CD8-positive, alpha-beta memory T cell (primary cell): ENCODE data around the gene IL22RA1. TPM values are rescaled to one million over a fixed set of nuclear protein-coding genes. Genes with fewer than 3 reads are reported as not detected.

Experiments
- CTCF ChIA-PET: fragments of 350-600 bp; sonication (Branson Sonifier 250); formaldehyde crosslinking; loops from one replicate; lab custom pipeline; 2021; ENCODE audit warnings: antibody characterized with exemption; lab: Charles Lee
- POLR2A ChIA-PET: fragments of 350-600 bp; sonication (Branson Sonifier 250); formaldehyde crosslinking; loops from one replicate; lab custom pipeline; 2021; ENCODE audit warnings: antibody characterized with exemption; lab: Charles Lee
- DNase-seq, 5 donors: peaks; one replicate each; pipeline versions ENCODE4 v3.0.0 to v3.0.0-alpha.2; 2020 to 2022; ENCODE audit warnings: mixed read lengths in 1 of 5
- H3K27ac ChIP-seq: one replicate; pipeline ENCODE4 v1.7.0; 2013; ENCODE audit warnings: low read depth, mild to moderate bottlenecking, low read length, moderate library complexity
- H3K27me3 ChIP-seq: 2 replicates; pipeline ENCODE4 v1.7.0; 2013; ENCODE audit warnings: low read length, mild to moderate bottlenecking; ENCODE audit not compliant: insufficient read depth, poor library complexity, severe bottlenecking
- H3K36me3 ChIP-seq: 2 replicates; pipeline ENCODE4 v1.7.0; 2013; ENCODE audit warnings: mild to moderate bottlenecking, low read length, moderate library complexity; ENCODE audit not compliant: insufficient read depth
- H3K4me1 ChIP-seq: 2 replicates; pipeline ENCODE4 v1.7.0; 2013; ENCODE audit warnings: mild to moderate bottlenecking, low read length, moderate library complexity; ENCODE audit not compliant: insufficient read depth
- H3K4me3 ChIP-seq: 2 replicates; pipeline ENCODE4 v1.7.0; 2013; ENCODE audit warnings: mild to moderate bottlenecking, low read length
- H3K9me3 ChIP-seq: 2 replicates; pipeline ENCODE4 v1.7.0; 2013; ENCODE audit warnings: mild to moderate bottlenecking, low read length
- H3K27ac Mint-ChIP-seq, 8 donors: one replicate each; pipeline ENCODE4 v1.8.0; 2020 to 2021; ENCODE audit warnings: mixed read lengths in 8 of 8, mild to moderate bottlenecking in 6 of 8, inconsistent platforms in 3 of 8, moderate library complexity in 3 of 8
- H3K27me3 Mint-ChIP-seq, 2 donors: one replicate each; pipeline ENCODE4 v1.8.0; 2020 to 2021; ENCODE audit warnings: mixed read lengths in 2 of 2, mild to moderate bottlenecking in 1 of 2, moderate library complexity in 1 of 2
- H3K36me3 Mint-ChIP-seq, 3 donors: one replicate each; pipeline ENCODE4 v1.8.0; 2020 to 2021; ENCODE audit warnings: mixed read lengths in 3 of 3, inconsistent platforms in 1 of 3, mild to moderate bottlenecking in 1 of 3
- H3K4me1 Mint-ChIP-seq, 3 donors: one replicate each; pipeline ENCODE4 v1.8.0; 2020 to 2021; ENCODE audit warnings: mixed read lengths in 3 of 3, inconsistent platforms in 1 of 3, mild to moderate bottlenecking in 1 of 3
- H3K4me3 Mint-ChIP-seq, 7 donors: one replicate each; pipeline ENCODE4 v1.8.0; 2020 to 2021; ENCODE audit warnings: mixed read lengths in 7 of 7, mild to moderate bottlenecking in 6 of 7, moderate library complexity in 4 of 7, inconsistent platforms in 2 of 7
- H3K9me3 Mint-ChIP-seq, 5 donors: one replicate each; pipeline ENCODE4 v1.8.0; 2020 to 2022; ENCODE audit warnings: mixed read lengths in 5 of 5, mild to moderate bottlenecking in 3 of 5, moderate library complexity in 2 of 5, inconsistent platforms in 1 of 5
- polyA plus RNA-seq: library from polyadenylated mRNA; unstranded; fragments of 300-500 nt; fragmentation: Illumina TruSeq; gene quantifications from one replicate; pipeline ENCODE4 v1.2.3, GENCODE V29; 2021
- total RNA-seq, 2 experiments: library from RNA; stranded (reverse); gene quantifications; one replicate each; pipeline ENCODE4 v1.2.3, GENCODE V29; 2021

The IL22RA1 gene
- total and polyA plus RNA-seq, 3 experiments from 2014 or later, result not detected

DNA sequence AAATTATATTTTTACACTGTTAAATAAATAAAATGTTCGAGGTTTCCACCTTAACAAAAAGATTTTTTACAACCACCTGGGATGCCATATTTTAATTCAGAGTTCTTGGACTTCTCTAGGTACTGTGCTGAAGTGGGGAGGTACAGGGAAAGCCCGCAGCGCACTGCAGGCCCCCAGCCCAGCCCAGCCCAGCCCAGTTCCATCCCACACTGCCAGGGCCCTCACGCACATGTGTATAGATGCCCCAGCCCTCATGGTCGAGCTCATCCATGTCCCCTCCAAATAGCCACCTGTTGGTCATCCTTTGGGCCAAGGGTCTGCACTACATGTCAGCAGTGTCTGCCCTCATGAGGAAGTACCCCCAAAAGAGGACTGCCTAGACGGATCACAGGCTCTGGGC lies 19.3 kb downstream of the IL22RA1 start:
- Mint-ChIP-seq H3K27me3 (peaks cover 4 to 15% of the 10 kb centered on the region in 2 donors), H3K9me3 (no peaks in the 10 kb centered on the region), H3K4me1 (no peaks in the 10 kb centered on the region), H3K36me3 (no peaks in the 10 kb centered on the region), H3K27ac (peak overlapping the region in 1 of 8 donors; percentile 79), H3K4me3 (no peak overlapping the region)
- Histone ChIP-seq H3K27ac (no peak overlapping the region), H3K9me3 (no peaks in the 10 kb centered on the region), H3K36me3 (no peaks in the 10 kb centered on the region), H3K4me1 (no peaks in the 10 kb centered on the region), H3K27me3 (peaks cover 7% of the 10 kb centered on the region), H3K4me3 (no peak overlapping the region)
- CTCF ChIA-PET, result no interaction called here
- POLR2A ChIA-PET, result no interaction called here
- DNase-seq, result no peak

- Histone ChIP-seq H3K4me1 (no peaks in the 10 kb centered on the region), H3K4me3 (no peak overlapping the region), H3K27me3 (peaks cover 7% of the 10 kb centered on the region), H3K9me3 (no peaks in the 10 kb centered on the region), H3K27ac (no peak overlapping the region), H3K36me3 (no peaks in the 10 kb centered on the region)
- Mint-ChIP-seq H3K27me3 (peaks cover 11 to 20% of the 10 kb centered on the region in 2 donors), H3K4me1 (no peaks in the 10 kb centered on the region), H3K27ac (peak overlapping the region in 1 of 8 donors; percentile 34), H3K9me3 (no peaks in the 10 kb centered on the region), H3K4me3 (no peak overlapping the region), H3K36me3 (no peaks in the 10 kb centered on the region)
- ChIA-PET POLR2A (no interaction called here), CTCF (no interaction called here)
- DNase-seq, result no peak
Measured at GRCh38 chr1:24122776-24123175, 20.2 kb downstream of the IL22RA1 start.

DNA sequence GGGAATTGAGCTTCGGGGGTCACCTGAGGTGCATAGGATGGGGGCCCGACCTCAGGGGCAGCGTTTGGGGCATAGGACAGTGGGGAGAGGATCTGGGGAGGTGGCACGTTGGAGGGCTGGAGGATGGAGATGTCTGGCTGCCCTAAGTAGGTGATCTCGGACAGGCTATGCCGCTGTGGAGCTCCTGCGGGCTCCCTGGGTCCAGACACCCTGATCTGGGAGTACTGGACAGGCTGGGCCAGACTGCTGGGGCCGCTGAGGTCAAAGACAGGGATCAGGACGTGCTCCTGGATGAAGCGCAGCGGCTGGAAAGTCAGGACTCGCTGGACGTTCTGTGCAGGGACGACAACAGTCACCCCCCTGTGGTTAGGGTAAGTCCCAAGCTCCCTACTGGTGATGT lies 21.5 kb downstream of the IL22RA1 start:
- H3K36me3 Mint-ChIP-seq, result no peaks in the 10 kb centered on the region
- Histone ChIP-seq H3K4me3 (no peak overlapping the region), H3K27ac (no peak overlapping the region), H3K27me3 (peaks cover 7% of the 10 kb centered on the region), H3K36me3 (no peaks in the 10 kb centered on the region), H3K4me1 (no peaks in the 10 kb centered on the region), H3K9me3 (no peaks in the 10 kb centered on the region)
- H3K9me3 Mint-ChIP-seq, result no peaks in the 10 kb centered on the region
- POLR2A ChIA-PET, result no interaction called here
- CTCF ChIA-PET, result interaction anchor here (1.1 kb wide), 1 partner anchor 31 kb away, joined by 3 read pairs; no protein-coding TSS in a partner anchor
- no peak overlapping the region for H3K4me3 Mint-ChIP-seq
- no peaks in the 10 kb centered on the region for H3K4me1 Mint-ChIP-seq
- peaks cover 13 to 31% of the 10 kb centered on the region in 2 donors for H3K27me3 Mint-ChIP-seq
- DNase-seq, result no peak
- no peak overlapping the region for H3K27ac Mint-ChIP-seq

GRCh38 chr1:24120965-24121364 lies 22.0 kb downstream of the IL22RA1 start:
- H3K4me3 Mint-ChIP-seq, result no peak overlapping the region
- POLR2A ChIA-PET, result no interaction called here

DNA sequence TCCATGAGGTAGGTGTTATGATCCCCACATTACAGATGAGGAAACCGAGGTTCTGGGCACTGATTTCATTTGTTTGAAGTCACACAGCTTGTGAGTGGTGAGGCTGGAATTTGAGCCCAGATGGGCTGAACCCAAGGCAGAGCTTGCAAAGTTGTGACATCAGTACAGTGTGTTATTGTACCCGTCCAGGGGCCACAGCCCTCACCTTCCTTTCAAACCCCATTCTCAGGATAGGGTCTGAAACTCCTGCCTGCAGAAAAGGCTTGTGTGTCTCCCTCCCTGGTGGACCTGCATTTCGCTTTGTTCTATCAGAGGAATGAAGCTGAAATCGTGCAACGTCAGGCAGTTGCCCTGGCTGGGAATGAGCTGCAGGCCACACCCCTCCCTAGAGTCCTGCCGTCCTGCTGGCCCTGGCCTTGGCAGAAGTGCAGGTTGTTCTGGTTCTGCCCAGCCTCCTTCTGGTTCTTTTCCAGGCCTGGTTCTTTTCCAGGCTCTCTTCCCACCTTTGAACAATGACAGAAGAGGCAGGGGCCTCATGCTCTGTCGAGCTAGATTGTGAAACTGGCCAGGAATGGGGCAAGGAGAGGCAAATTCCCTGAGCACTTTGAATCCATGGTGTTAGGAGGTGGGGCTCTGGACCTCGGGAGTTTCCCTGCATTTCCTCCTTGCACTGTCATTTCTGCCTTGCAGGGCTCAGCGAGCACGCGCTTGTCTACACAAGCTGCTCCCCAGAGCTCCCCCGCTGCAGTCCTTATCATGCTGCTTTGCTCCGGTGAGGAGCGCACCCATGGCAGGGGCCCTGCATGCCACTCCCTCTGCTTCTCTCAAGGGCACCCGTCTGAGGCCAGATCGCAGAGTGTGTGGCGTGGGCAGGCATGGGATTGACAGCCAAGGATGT lies 22.8 kb downstream of the IL22RA1 start:
- Mint-ChIP-seq H3K9me3 (no peaks in the 10 kb centered on the region), H3K4me1 (no peaks in the 10 kb centered on the region), H3K27ac (no peak overlapping the region), H3K4me3 (no peak overlapping the region), H3K27me3 (peaks cover 19 to 40% of the 10 kb centered on the region in 2 donors), H3K36me3 (no peaks in the 10 kb centered on the region)
- H3K36me3 ChIP-seq, result no peaks in the 10 kb centered on the region
- ChIA-PET POLR2A (no interaction called here), CTCF (no interaction called here)
- H3K4me1 ChIP-seq, result no peaks in the 10 kb centered on the region
- DNase-seq, result no peak
- H3K27ac ChIP-seq, result no peak overlapping the region
- H3K4me3 ChIP-seq, result no peak overlapping the region
- H3K9me3 ChIP-seq, result no peaks in the 10 kb centered on the region
- peaks cover 11% of the 10 kb centered on the region for H3K27me3 ChIP-seq

More at GRCh38 chr1:24120965-24121364, 22.0 kb downstream of the IL22RA1 start:
- no peaks in the 10 kb centered on the region for H3K4me1 ChIP-seq
- H3K9me3 ChIP-seq, result no peaks in the 10 kb centered on the region
- H3K27me3 Mint-ChIP-seq, result peaks cover 13 to 36% of the 10 kb centered on the region in 2 donors
- peaks cover 9% of the 10 kb centered on the region for H3K27me3 ChIP-seq
- no peaks in the 10 kb centered on the region for H3K36me3 Mint-ChIP-seq
- H3K36me3 ChIP-seq, result no peaks in the 10 kb centered on the region
- no peaks in the 10 kb centered on the region for H3K4me1 Mint-ChIP-seq
- H3K4me3 ChIP-seq, result no peak overlapping the region
- CTCF ChIA-PET, result no interaction called here
- no peaks in the 10 kb centered on the region for H3K9me3 Mint-ChIP-seq
- no peak overlapping the region for H3K27ac ChIP-seq
- H3K27ac Mint-ChIP-seq, result no peak overlapping the region
- DNase-seq, result no peak

DNA sequence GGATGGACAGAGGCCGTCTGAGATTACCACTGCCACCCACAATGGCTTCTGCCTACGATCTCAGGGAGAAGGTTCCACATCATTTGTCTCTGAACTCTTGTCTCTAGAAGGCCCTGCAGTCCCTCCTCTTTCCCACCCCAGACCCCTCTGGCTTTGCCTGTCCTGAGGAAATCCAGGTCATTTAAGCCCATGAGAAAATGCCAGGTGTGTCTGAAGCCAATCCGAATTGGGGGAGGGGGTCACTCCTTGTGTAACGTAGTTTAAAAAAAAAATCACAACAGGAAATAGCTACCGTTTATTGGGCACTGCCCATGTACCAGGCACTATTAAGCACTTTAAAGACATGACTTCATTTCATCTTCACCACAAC lies 23.5 kb downstream of the IL22RA1 start:
- Mint-ChIP-seq H3K9me3 (no peaks in the 10 kb centered on the region), H3K27ac (no peak overlapping the region), H3K27me3 (peaks cover 19 to 44% of the 10 kb centered on the region in 2 donors), H3K4me1 (no peaks in the 10 kb centered on the region), H3K36me3 (no peaks in the 10 kb centered on the region), H3K4me3 (no peak overlapping the region)
- no peak for DNase-seq
- Histone ChIP-seq H3K27me3 (peaks cover 11% of the 10 kb centered on the region), H3K4me1 (no peaks in the 10 kb centered on the region), H3K27ac (no peak overlapping the region), H3K9me3 (no peaks in the 10 kb centered on the region), H3K4me3 (no peak overlapping the region), H3K36me3 (no peaks in the 10 kb centered on the region)
- ChIA-PET CTCF (no interaction called here), POLR2A (no interaction called here)

DNA sequence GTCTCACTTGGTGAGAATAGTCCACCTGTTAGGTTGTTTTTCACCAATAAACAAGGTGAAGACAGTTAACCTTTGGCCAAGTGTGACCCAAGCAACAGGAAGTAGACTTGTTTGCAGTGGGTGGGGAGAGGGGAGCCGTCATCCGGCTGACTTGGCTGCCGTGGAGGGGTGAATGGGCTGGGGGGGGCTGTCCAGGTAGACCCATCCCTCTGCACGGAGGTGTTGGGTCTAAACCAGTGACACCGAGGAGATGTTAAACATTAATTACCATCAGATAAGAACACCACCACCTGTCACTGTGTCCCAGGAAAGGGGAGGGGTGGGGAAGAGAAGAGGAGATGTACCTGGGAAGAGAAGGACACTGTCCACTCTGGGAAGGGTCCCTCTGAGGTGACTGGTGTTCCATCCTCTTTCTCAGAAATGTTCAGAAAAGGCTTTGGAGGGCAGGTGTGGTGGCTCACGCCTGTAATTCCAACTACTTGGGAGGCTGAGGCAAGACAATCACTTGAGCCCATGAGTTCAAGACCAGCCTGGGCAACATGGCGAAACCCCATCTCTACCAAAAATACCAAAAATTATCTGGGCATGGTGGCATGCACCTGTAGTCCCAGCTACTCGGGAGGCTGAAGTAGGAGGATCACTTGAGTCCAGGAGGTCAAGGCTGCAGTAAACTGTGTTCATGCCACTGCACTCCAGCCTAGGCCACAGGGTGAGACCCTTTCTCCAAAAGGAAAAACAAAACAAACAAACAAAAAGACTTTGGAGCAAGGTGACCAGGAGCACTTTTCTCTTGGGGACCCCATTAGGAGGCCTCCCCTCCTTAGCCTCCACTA lies 24.3 kb downstream of the IL22RA1 start:
- Mint-ChIP-seq H3K27ac (no peak overlapping the region), H3K36me3 (no peaks in the 10 kb centered on the region), H3K4me3 (no peak overlapping the region), H3K4me1 (no peaks in the 10 kb centered on the region), H3K27me3 (peaks cover 22 to 49% of the 10 kb centered on the region in 2 donors), H3K9me3 (no peaks in the 10 kb centered on the region)
- ChIA-PET POLR2A (no interaction called here), CTCF (no interaction called here)
- Histone ChIP-seq H3K4me1 (no peaks in the 10 kb centered on the region), H3K27ac (no peak overlapping the region), H3K9me3 (no peaks in the 10 kb centered on the region), H3K27me3 (peaks cover 11% of the 10 kb centered on the region), H3K36me3 (no peaks in the 10 kb centered on the region), H3K4me3 (no peak overlapping the region)
- DNase-seq, result no peak
